IMR-90 (cell line): ENCODE measurements around the gene OR2A12. TPM values are rescaled to one million over a fixed set of nuclear protein-coding genes. Genes with fewer than 3 reads are reported as not detected.
A peak's percentile ranks its signal among the peaks of the same experiment; 100 is the strongest.

ENCODE experiments used
- ATAC-seq: fragments of 200-7000 bp; cut with Tn5 transposase; 2 replicates; pipeline ENCODE4 v1.9.1; 2020; ENCODE audit warnings: low read depth, mild to moderate bottlenecking, moderate library complexity
- BruUV-seq: library from RNA; stranded (reverse); fragments of 400-500 nt; replicated peaks from 2 replicates; lab custom pipeline; 2021; lab: Mats Ljungman, UMichigan
- CTCF ChIA-PET: fragments of 300-600 bp; formaldehyde crosslinking; extraction: SDS; loops from one replicate; lab custom pipeline; 2021; ENCODE audit warnings: antibody characterized with exemption; lab: Yijun Ruan, JAX
- POLR2A ChIA-PET: fragments of 300-600 bp; sonication (Branson Sonifier 250); formaldehyde crosslinking; loops from one replicate; lab custom pipeline; 2022; ENCODE audit warnings: antibody characterized with exemption; ENCODE audit not compliant: unreplicated experiment; lab: Charles Lee
- DNase-seq: peaks from one replicate; pipeline ENCODE4 v3.0.0; 2013
- H2AFZ ChIP-seq: replicated peaks from 2 replicates; pipeline ENCODE3; 2013; ENCODE audit warnings: low read length, mild to moderate bottlenecking; ENCODE audit not compliant: poor library complexity
- H2AK5ac ChIP-seq: 2 replicates; pipeline ENCODE4 v1.6.1; 2013; ENCODE audit warnings: low read depth, low read length, inconsistent platforms
- H2AK9ac ChIP-seq: replicated peaks from 2 replicates; pipeline ENCODE3; 2013; ENCODE audit warnings: mild to moderate bottlenecking, low read depth, low read length, moderate library complexity; ENCODE audit not compliant: poor library complexity
- H2BK120ac ChIP-seq: 2 replicates; pipeline ENCODE4 v1.6.1; 2013; ENCODE audit warnings: low read depth, low read length, inconsistent platforms
- H2BK15ac ChIP-seq: 3 replicates; pipeline ENCODE4 v1.6.1; 2013; ENCODE audit warnings: low read depth, low read length, inconsistent platforms
- H2BK20ac ChIP-seq: 2 replicates; pipeline ENCODE4 v1.6.1; 2013; ENCODE audit warnings: low read depth, mild to moderate bottlenecking, inconsistent platforms, low read length, moderate library complexity
- H2BK5ac ChIP-seq: 2 replicates; pipeline ENCODE4 v1.6.1; 2013; ENCODE audit warnings: mild to moderate bottlenecking, low read depth, low read length, inconsistent platforms; ENCODE audit not compliant: poor library complexity, severe bottlenecking
- H3K14ac ChIP-seq: replicated peaks from 2 replicates; pipeline ENCODE4 v1.6.1; 2013; ENCODE audit warnings: low read depth, low read length, inconsistent platforms
- H3K18ac ChIP-seq: 2 replicates; pipeline ENCODE4 v1.6.1; 2013; ENCODE audit warnings: low read depth, low read length, control low read depth
- H3K23ac ChIP-seq: 2 replicates; pipeline ENCODE4 v1.6.1; 2013; ENCODE audit warnings: low read depth, low read length, inconsistent platforms
- H3K27ac ChIP-seq: 2 replicates; pipeline ENCODE4 v1.5.1; 2013; ENCODE audit warnings: mild to moderate bottlenecking, control low read depth, low read length; ENCODE audit not compliant: insufficient read depth
- H3K27me3 ChIP-seq: 2 replicates; pipeline ENCODE4 v1.6.1; 2013; ENCODE audit warnings: low read length; ENCODE audit not compliant: control insufficient read depth, insufficient read depth
- H3K36me3 ChIP-seq: 2 replicates; pipeline ENCODE4 v1.6.1; 2013; ENCODE audit warnings: low read length, mixed read lengths; ENCODE audit not compliant: control insufficient read depth, insufficient read depth
- H3K4ac ChIP-seq: 2 replicates; pipeline ENCODE4 v1.6.1; 2013; ENCODE audit warnings: low read depth, low read length, inconsistent platforms
- H3K4me1 ChIP-seq: 2 replicates; pipeline ENCODE4 v1.6.1; 2013; ENCODE audit warnings: low read length, mixed read lengths; ENCODE audit not compliant: control insufficient read depth, insufficient read depth
- H3K4me2 ChIP-seq: 2 replicates; pipeline ENCODE4 v1.6.1; 2013; ENCODE audit warnings: low read depth, mild to moderate bottlenecking, control low read depth, low read length, moderate library complexity
- H3K4me3 ChIP-seq: 2 replicates; pipeline ENCODE4 v1.5.1; 2013; ENCODE audit warnings: low read depth, mild to moderate bottlenecking, control low read depth, low read length, moderate library complexity; ENCODE audit not compliant: insufficient read depth
- H3K56ac ChIP-seq: 2 replicates; pipeline ENCODE4 v1.6.1; 2013; ENCODE audit warnings: low read length, inconsistent platforms; ENCODE audit not compliant: insufficient read depth; ENCODE audit errors: extremely low read depth
- H3K79me1 ChIP-seq, 2 experiments: 2 replicates each; pipeline ENCODE4 v1.6.1; 2013; ENCODE audit warnings: low read length in 2 of 2, inconsistent platforms in 1 of 2, low read depth in 1 of 2
- H3K9ac ChIP-seq: 2 replicates; pipeline ENCODE4 v1.6.1; 2013; ENCODE audit warnings: low read depth, low read length, control low read depth
- H3K9me1 ChIP-seq: 2 replicates; pipeline ENCODE4 v1.6.1; 2013; ENCODE audit warnings: low read length, inconsistent platforms; ENCODE audit not compliant: insufficient read depth
- H3K9me3 ChIP-seq: 2 replicates; pipeline ENCODE4 v1.6.1; 2013; ENCODE audit warnings: low read length; ENCODE audit not compliant: control insufficient read depth, insufficient read depth
- H4K20me1 ChIP-seq: 2 replicates; pipeline ENCODE4 v1.6.1; 2013; ENCODE audit warnings: low read length, inconsistent platforms; ENCODE audit not compliant: insufficient read depth
- H4K5ac ChIP-seq: 2 replicates; pipeline ENCODE4 v1.6.1; 2013; ENCODE audit warnings: mild to moderate bottlenecking, low read depth, low read length, control low read depth
- H4K8ac ChIP-seq, 2 experiments: 2 replicates each; pipeline ENCODE4 v1.6.1; 2013; ENCODE audit warnings: low read depth in 2 of 2, low read length in 2 of 2, control low read depth in 1 of 2, inconsistent platforms in 1 of 2
- H4K91ac ChIP-seq: 2 replicates; pipeline ENCODE4 v1.6.1; 2013; ENCODE audit warnings: low read depth, low read length, inconsistent platforms; ENCODE audit not compliant: insufficient read depth
- CEBPB ChIP-seq: IDR thresholded peaks from 2 replicates; pipeline ENCODE4 v1.6.1; 2012; ENCODE audit warnings: low read depth, low read length, improper control_type of control experiment
- CHD1 ChIP-seq: IDR thresholded peaks from 2 replicates; pipeline ENCODE4 v1.6.1; 2012; ENCODE audit warnings: low read depth, low read length, improper control_type of control experiment
- MAZ ChIP-seq: IDR thresholded peaks from 2 replicates; pipeline ENCODE4 v1.6.1; 2012; ENCODE audit warnings: low read depth, mild to moderate bottlenecking, low read length, improper control_type of control experiment, moderate library complexity, borderline replicate concordance
- POLR2A ChIP-seq: IDR thresholded peaks from 2 replicates; pipeline ENCODE4 v1.6.1; 2012; ENCODE audit warnings: mild to moderate bottlenecking, low read depth, low read length
- RCOR1 ChIP-seq: IDR thresholded peaks from 2 replicates; pipeline ENCODE4 v1.6.1; 2012; ENCODE audit warnings: mild to moderate bottlenecking, low read length, improper control_type of control experiment; ENCODE audit not compliant: insufficient replicate concordance
- WGBS, 2 experiments: methylation state at CpG; one replicate each; pipeline versions ENCODE4 v1.1.5 to v1.1.7; 2013; ENCODE audit warnings: missing lambda C conversion rate in 2 of 2; ENCODE audit not compliant: insufficient read length in 1 of 2; ENCODE audit errors: extremely low coverage in 2 of 2; 5-methylcytosine and 5-hydroxymethylcytosine counted together
- dilution Hi-C: fragments of 300-500 bp; cut with HindIII; formaldehyde crosslinking; loops from one replicate; pipeline ENCODE4 v1.14.3; 2018; ENCODE audit warnings: low sequenced_read_pairs; ENCODE audit not compliant: unreplicated experiment
- in situ Hi-C: fragments of 300-500 bp; cut with MboI; formaldehyde crosslinking; loops from 3 replicates; pipeline ENCODE4 v1.14.3; 2019; ENCODE audit warnings: low sequenced_read_pairs, inconsistent platforms, mixed read lengths
- intact Hi-C: fragments of 100-400 bp; cut with micrococcal nuclease; formaldehyde crosslinking; loops from 2 replicates; pipeline ENCODE4 v1.10.0; 2022
- polyA plus RNA-seq, 3 experiments: library from polyadenylated mRNA; depleted of rRNA; stranded (reverse); fragments of >200 nt; gene quantifications; 2 replicates each; pipeline ENCODE4 v1.2.3, GENCODE V29; 2012; ENCODE audit warnings: low replicate concordance in 1 of 3
- total RNA-seq: library from RNA; depleted of rRNA; stranded (reverse); fragments of >200 nt; gene quantifications from 2 replicates; pipeline ENCODE4 v1.2.3, GENCODE V29; 2012
- TF ChIP-seq, protein P1 (sequence below): fragments of 150-350 bp; IDR thresholded peaks from 2 replicates; pipeline ENCODE4 v1.6.1; 2017; ENCODE audit warnings: mild to moderate bottlenecking, antibody characterized with exemption, low read length, low read depth
- TF ChIP-seq, protein P2 (sequence below): conservative IDR thresholded peaks from 2 replicates; pipeline ENCODE4 v1.5.1; 2012; ENCODE audit warnings: mild to moderate bottlenecking, low read depth, low read length, improper control_type of control experiment

The OR2A12 gene
- total and polyA plus RNA-seq, 2 of the 4 experiments (the other 2 are of a cell fraction), result not detected

DNA sequence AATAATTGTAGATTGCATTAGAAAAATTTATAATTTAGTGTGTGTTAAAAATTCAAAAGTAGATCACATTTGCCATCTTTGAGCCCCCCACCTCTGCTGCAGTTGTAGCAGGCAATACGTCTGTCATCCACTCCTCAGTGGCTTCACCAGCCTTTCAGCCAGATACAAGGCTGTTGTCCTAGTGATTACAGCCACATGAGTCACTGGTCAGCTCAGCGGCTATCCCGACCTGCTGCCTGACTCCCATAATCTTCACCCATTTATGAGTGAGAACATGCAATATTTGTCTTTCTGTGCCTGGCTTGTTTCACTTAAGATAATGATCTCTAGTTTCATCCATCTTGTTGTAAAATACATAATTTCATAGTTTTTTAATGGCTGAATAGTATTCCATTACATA, 28.1 kb upstream of the OR2A12 start:
- Histone ChIP-seq H2BK120ac (no peak overlapping the region), H2BK5ac (no peak overlapping the region), H3K23ac (no peak overlapping the region), H2AFZ (no peak overlapping the region), H4K8ac (no peak overlapping the region), H3K18ac (no peak overlapping the region), H2BK15ac (no peak overlapping the region), H3K27me3 (no peaks in the 10 kb centered on the region), H4K5ac (no peak overlapping the region), H3K9ac (no peak overlapping the region), H3K9me1 (no peaks in the 10 kb centered on the region), H4K91ac (no peak overlapping the region), H2AK5ac (no peak overlapping the region), H3K9me3 (no peaks in the 10 kb centered on the region), H2BK20ac (no peak overlapping the region), H3K4me2 (no peak overlapping the region), H3K36me3 (no peaks in the 10 kb centered on the region), H3K56ac (no peak overlapping the region), H4K20me1 (no peaks in the 10 kb centered on the region), H2AK9ac (no peak overlapping the region), H3K4me1 (no peaks in the 10 kb centered on the region), H3K14ac (no peak overlapping the region), H3K27ac (no peak overlapping the region), H3K4me3 (no peak overlapping the region), H3K79me1 (no peaks in the 10 kb centered on the region), H3K4ac (no peak overlapping the region)
- WGBS, 2 experiments, result 57% methylated on average over 1 of the region's 3 CpGs; no CpG with 5 or more reads in 1 of the 2 experiments
- dilution Hi-C loops (no loop called here), in situ Hi-C loops (no loop called here), intact Hi-C loops (loop anchor here (5.0 kb wide), 1 partner anchor 34 kb away; no protein-coding TSS in a partner anchor)
- ChIA-PET CTCF (no interaction called here), POLR2A (no interaction called here)
- TF ChIP-seq CEBPB (no peak), MAZ (no peak), CHD1 (no peak), RCOR1 (no peak), POLR2A (no peak)
- TF ChIP-seq, protein P1, sequence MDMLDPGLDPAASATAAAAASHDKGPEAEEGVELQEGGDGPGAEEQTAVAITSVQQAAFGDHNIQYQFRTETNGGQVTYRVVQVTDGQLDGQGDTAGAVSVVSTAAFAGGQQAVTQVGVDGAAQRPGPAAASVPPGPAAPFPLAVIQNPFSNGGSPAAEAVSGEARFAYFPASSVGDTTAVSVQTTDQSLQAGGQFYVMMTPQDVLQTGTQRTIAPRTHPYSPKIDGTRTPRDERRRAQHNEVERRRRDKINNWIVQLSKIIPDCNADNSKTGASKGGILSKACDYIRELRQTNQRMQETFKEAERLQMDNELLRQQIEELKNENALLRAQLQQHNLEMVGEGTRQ, result no peak
- TF ChIP-seq, protein P2, sequence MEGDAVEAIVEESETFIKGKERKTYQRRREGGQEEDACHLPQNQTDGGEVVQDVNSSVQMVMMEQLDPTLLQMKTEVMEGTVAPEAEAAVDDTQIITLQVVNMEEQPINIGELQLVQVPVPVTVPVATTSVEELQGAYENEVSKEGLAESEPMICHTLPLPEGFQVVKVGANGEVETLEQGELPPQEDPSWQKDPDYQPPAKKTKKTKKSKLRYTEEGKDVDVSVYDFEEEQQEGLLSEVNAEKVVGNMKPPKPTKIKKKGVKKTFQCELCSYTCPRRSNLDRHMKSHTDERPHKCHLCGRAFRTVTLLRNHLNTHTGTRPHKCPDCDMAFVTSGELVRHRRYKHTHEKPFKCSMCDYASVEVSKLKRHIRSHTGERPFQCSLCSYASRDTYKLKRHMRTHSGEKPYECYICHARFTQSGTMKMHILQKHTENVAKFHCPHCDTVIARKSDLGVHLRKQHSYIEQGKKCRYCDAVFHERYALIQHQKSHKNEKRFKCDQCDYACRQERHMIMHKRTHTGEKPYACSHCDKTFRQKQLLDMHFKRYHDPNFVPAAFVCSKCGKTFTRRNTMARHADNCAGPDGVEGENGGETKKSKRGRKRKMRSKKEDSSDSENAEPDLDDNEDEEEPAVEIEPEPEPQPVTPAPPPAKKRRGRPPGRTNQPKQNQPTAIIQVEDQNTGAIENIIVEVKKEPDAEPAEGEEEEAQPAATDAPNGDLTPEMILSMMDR, result no peak
- DNase-seq (no peak), ATAC-seq (peak; percentile 24; the same call in 1 of the 2 replicates)
- BruUV-seq, result no TSS peak
